HG02571 (cell line): ENCODE measurements around the gene STPG1.

ENCODE experiments used
- ATAC-seq: cut with Tn5 transposase; IDR thresholded peaks from one replicate; pipeline ENCODE4 v1.9.1; 2021; ENCODE audit warnings: mild to moderate bottlenecking, moderate library complexity; ENCODE audit not compliant: unreplicated experiment

The STPG1 gene

GRCh38 chr1:24373710-24374109 lies 39.9 kb downstream of the STPG1 start:
- no peak for ATAC-seq

DNA sequence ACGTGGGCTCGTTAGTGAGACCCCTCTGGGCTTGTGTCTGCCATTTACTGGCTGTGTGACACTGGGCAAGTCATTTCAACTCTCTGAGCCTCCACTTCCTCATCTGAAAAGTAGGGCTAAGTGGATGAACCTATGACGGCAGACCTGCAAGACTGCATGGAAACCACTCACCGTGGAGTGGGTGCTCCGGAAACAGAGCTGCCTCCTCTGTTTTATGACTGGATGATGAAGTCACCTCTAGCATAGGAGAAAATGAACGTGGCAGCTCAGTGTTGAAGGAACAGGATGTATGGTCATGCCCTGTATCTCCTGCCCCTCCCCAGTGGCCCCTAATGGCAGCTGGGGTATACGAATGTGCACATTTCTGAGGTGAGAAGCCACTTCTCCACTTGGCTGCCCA lies 40.5 kb downstream of the STPG1 start:
- no peak for ATAC-seq

DNA sequence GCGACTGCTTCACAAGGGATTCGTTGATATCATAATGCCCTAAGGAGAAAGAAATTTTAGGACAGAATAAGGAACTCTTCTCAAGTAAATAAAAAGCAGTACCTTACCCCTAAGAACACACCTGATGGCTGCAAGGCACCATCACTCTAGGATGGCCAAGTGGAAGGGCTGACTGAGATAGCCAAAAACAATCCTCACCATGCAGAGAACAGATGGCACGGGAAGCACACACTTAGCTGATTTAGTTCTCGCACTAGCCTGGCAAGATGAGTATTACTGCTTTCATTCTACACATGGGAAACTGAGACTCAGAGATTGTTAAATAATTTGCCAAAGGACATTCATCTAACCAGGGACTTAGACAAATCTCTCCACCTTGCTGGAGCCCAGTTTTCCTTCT lies 43.8 kb downstream of the STPG1 start:
- ATAC-seq: no peak

DNA sequence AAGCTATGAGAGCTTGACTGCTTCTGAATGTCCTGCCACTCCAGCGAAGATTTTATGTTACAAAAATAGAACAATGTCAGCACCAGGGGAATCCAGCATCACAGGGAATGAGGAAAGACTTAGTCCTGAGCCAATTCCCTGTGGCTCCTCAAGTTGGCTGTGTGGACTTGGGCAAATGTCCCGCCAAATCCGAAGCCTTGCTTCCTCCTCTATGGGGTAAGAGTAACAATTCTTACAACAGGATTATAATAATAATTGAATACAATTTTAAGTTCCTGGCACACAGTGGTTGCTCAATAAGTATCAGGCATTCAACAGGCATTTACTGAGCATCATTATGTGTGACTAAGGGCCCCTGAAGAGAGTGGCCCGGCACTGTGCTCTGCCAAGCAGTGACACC lies 44.4 kb downstream of the STPG1 start:
- no peak for ATAC-seq

- no peak for ATAC-seq
These were observed 46.9 kb downstream of the STPG1 start for GRCh38 chr1:24366707-24367106.

- ATAC-seq: peak; percentile 61
These were observed 48.5 kb downstream of the STPG1 start for GRCh38 chr1:24364975-24365678.

- no peak for ATAC-seq
These were observed 49.0 kb downstream of the STPG1 start for GRCh38 chr1:24364605-24364974.

- no peak for ATAC-seq
These were observed 49.6 kb downstream of the STPG1 start for GRCh38 chr1:24363994-24364393.

DNA sequence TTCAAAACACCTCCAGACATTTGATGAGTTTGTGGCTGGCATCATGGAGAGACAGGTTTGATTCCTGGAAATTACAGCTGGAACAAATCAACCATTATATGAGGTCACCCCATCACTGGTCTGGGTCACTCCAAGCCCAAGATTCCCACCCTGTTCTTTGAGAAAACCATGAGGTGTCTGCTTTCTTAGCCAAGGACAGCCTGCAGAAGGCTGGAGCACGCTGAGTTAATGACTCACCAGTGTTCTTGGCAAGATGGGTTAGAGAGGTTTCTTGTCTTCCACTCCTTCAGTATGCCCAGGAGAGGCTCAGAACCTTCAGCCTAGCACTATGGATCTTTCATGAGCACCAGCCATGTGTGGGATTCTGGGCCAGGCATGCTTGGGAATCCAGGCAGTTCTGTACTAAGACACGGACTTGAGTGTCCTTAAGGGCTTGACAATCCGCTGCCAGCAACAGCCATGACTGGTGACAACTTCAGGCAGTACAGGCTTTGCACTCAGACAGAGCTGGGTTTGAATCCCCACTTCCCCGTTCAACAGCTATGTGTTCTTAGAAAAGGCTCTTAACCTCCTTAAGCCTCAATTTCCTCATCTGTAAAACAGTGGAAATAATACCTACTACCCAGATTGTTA lies 50.5 kb downstream of the STPG1 start:
- no peak for ATAC-seq

- no peak for ATAC-seq
These were observed 51.2 kb downstream of the STPG1 start for GRCh38 chr1:24362396-24362795.

GRCh38 chr1:24361811-24362210 lies 51.8 kb downstream of the STPG1 start:
- ATAC-seq: no peak

DNA sequence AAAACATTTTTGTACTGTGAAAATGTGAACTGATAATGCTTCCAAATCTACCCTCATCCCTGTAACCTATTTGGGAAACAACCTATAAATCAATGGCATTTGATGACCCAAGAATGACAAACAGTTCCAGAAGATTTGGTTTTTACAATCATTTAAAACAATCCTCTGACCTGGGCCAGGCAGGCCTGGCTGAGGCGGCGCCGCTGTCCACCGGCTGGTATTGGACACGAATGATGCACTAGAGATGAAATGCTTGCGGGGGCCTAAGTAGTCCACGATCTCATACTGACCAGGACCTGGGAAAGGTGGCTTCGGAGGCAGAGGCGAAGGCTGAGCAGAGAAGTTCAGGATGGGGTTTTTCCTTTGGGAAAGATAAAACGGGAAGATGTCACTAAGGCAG lies 52.9 kb downstream of the STPG1 start:
- ATAC-seq: no peak

GRCh38 chr1:24357038-24357437 lies 56.5 kb downstream of the STPG1 start:
- ATAC-seq: no peak

DNA sequence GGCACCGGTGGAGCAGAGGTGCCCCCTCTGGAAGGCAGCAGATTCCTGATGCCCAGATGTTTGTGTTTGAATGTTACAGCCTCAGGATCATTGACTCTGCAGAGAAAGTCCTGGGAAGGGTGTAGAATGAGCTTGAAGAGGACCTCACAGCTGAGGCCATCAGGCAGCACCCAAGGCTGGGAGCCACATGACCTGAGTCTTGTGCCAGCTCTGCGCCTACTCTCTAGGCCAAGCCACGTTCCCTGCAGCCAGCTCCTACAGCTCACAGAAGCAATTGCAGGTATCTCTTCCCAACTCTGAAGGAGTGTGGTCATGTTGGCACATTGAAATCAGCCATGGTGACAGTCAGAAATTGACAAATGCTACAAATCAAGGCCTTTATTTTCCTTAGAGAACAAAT lies 58.1 kb downstream of the STPG1 start:
- no peak for ATAC-seq

DNA sequence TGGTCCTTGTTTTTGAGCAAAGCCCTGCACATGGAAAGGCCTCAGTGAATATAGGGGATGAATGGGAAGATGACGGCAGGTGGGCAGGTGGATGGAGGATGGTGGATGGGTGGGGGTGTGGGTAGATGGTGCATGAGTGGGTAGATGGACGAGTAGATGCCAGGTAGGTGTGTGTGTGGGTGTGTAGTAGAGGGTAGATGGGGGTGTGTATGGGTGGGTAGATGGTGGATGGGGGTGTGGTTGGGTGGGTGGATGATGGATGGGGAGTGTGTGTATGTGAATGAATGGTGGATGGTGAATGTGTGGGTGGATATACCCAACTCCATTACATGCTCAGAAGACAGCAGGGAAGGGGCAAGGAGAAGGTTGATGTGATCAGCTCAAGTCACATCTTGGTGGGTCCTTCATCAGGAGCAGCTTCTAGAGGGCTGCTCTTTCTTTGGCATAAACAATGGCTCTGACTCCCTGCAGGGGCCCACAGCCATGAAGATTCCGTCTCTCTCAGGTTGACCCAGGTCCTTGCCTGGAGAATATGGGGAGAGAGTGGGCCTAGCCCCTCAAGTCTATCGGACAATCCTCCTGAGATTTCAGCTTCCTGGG lies 60.2 kb downstream of the STPG1 start:
- ATAC-seq: no peak

DNA sequence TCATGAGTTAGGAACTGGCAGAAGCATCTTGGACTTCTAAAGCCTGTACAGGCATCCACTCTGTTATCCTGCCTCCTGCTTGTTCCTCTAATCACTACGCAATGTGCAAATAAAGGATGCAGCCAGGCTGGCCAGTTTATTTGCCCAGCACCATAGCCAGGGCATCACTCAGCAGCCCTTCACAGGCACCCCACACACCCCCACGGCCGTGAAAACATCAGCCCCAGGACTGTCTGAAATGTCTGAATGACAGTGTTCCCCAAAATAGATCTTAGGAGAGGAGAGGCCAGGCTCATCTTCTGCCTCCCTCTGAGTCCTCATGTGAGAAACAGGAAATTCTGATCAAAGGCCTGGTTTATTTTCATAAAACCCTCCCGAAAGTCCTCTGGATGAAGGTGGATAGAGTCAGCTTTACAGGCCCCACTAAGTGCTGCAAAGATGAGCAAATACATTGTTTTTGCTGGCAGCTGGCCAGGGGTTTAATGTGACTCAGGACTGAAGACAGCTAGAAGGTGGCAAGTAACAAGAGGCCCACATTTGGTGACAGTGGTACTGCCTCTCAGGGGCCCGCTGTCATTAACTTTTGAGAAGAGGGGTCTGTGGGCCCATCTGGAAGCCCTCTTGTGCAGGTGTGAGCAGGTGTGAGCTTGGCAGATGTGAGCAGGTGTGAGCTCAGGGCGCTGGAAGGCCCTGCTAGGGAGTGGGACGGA lies 61.5 kb downstream of the STPG1 start:
- no peak for ATAC-seq

- no peak for ATAC-seq
These were observed 62.3 kb downstream of the STPG1 start for GRCh38 chr1:24351247-24351646.

DNA sequence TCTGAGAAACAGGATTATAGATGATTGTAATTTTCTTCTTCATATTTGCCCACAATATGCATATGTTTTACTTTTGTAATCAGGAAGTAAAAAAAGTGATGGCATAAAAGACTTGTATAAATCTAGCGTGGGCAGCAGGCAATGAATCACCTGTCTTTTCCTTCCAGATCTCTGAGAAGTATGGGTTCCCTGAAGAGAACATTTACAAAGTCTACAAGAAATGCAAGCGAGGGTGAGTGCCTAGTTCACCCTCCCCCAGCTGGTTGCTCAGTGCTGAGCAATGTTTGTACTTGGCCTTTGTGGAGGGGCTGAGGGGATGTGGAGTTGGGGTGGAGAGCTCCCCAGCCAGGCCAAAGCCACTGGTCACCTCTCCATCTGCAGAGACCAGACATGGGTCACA lies 63.7 kb downstream of the STPG1 start:
- no peak for ATAC-seq

DNA sequence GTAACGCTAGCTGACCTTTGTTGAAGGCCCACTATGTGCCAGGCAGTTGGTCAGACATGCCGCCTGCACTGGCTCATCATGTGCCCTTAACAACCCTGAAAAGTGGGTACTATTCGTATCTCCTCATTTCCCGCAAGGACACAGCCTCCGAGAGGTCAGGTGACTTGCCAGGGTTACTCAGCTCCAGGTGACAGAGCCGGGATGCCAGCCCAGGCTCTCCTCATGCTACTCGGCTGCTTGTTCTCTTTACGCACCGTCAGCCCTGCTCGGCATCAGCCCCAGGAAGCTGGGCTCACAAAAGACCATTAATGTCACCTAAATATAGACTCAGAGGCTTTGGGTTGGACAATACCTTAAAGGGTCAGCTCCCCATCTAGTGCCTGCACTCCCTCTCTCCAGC lies 65.4 kb downstream of the STPG1 start:
- ATAC-seq: no peak

DNA sequence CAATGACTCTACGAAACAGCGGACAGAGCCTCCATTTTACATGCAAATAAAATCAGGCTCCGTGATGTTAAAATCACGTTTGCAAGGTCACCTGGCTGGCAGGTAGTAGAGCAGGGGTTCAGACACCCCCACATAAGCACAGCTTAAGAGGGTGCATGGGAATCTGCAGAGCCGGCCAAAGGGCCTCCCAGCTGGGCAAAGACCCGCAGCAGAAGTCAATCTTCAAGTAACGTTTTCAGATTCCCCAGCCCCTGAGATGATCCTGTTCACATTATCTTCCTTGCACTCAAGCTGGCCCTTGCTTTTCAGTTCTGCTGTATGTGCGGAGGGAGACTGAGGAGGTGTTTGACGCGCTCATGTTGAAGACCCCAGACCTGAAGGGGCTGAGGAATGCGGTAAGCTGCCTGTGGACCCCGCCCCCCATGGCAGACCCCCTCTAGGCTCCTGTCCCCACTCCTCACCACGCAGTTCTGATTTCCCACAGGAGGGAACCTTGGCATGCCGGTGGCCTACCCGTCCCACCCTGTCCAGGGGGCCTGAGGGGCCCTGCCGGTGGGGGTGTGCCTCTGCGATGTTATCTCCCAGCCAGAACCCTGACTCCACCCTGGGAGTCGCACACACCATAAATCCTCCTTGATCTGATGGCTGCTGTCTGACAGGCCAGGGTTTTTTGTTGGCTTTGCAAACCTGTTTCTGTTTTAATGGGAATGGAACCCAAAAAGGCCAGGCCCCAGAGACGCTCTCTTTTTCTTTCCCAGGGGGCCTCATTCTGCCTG lies 66.2 kb downstream of the STPG1 start:
- no peak for ATAC-seq

GRCh38 chr1:24345334-24345733 lies 68.2 kb downstream of the STPG1 start:
- no peak for ATAC-seq
